ENCODE results near the gene IRF2BP1.

IRF2BP1 gene

DNA sequence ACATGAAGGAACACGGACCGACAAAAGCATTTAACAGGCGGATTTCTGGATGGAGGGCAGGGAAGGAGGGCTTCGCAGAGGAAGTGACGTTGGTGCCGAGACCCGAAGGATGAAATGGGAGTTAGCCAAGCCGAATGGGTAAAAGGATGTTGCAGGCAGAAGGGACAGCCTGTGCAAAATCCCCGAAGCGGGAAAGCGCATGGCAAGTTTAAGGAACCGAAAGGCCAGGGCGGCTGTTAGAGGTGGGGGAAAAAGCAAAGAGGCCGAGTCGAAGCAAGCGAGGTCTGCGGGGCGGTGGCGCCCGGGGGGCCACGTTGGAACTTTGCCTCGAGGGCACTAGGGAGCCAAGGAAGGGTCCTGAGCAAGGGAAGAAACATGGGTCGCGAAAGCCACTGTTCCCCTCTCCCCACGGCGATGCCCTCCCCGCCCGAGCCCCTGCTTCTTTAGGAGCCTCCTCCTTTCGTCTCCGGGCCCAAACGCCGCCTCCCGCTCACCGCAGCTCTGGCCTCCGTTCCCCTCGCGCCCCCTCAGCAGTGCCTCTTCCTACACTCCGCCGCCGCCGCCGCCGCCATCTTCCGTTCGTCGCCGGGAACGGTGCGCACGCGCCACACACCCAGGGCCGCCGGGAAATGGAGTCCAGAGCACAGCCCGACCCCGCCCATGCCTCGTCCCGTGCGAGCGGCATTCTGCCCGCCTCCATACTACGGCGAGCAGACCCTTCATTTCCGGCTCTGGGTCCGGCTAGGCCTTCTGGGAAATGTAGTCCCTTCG is 23.2 kb downstream of the IRF2BP1 start, which contains the start of gene SYMPK (continued):
- TF ChIP-seq, protein P1, sequence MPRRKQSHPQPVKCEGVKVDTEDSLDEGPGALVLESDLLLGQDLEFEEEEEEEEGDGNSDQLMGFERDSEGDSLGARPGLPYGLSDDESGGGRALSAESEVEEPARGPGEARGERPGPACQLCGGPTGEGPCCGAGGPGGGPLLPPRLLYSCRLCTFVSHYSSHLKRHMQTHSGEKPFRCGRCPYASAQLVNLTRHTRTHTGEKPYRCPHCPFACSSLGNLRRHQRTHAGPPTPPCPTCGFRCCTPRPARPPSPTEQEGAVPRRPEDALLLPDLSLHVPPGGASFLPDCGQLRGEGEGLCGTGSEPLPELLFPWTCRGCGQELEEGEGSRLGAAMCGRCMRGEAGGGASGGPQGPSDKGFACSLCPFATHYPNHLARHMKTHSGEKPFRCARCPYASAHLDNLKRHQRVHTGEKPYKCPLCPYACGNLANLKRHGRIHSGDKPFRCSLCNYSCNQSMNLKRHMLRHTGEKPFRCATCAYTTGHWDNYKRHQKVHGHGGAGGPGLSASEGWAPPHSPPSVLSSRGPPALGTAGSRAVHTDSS (tag by site-specific recombination; IDR thresholded peaks at IDR 0.05), result no peak
- TF ChIP-seq ZFP69B (tag by site-specific recombination; IDR thresholded peaks at IDR 0.05), result 0 out of 2 replicates have a peak, but pooled peaks have one; percentile 72
- TF ChIP-seq ZNF561 (tag by site-specific recombination; IDR thresholded peaks at IDR 0.05; ENCODE audit: borderline replicate concordance), result peak; percentile 46; the same call in 1 of the 2 replicates

DNA sequence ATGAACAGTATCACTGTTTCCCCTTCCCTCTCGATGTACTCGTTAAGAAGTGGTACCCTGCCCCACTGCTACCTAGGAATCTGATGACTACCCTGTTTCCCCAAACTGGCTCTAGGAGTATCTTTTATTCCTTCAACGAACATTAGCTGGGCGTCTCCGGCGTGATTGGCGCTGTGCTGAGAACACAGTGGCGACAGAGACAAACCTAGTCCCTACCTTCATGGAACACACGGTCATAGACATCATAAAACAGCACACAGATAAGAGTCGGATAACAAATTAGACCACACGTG is 23.7 kb downstream of the IRF2BP1 start:
- H3K27ac ChIP-seq (ENCODE audit: extremely low read depth, low read depth, low read length), result peak overlapping the region; percentile 83
- ChIA-PET CTCF (interaction anchor here (1.1 to 6.6 kb wide), 3 partner anchors 20 to 752 kb away, joined by 3 to 91 read pairs (median 4); partner anchors contain the start of gene IRF2BP1), POLR2A (interaction anchor here (1.1 to 3.7 kb wide), 7 partner anchors 19 to 145 kb away, joined by 3 to 39 read pairs (median 19); partner anchors contain the start of genes IRF2BP1, MYPOP and SIX5)
- H3K4me3 ChIP-seq (ENCODE audit: low read depth, low read length), result peak overlapping the region; percentile 71
- H3K36me3 ChIP-seq (ENCODE audit: control insufficient read depth in 2 of 2, insufficient read depth in 1 of 2, low read length in 2 of 2), result peaks cover 20 to 40% of the 10 kb centered on the region in 2 experiments
- TF ChIP-seq MZF1 (tag by site-specific recombination; IDR thresholded peaks at IDR 0.05; ENCODE audit: borderline replicate concordance), result no peak
- TF ChIP-seq ZFP41 (tag by site-specific recombination; IDR thresholded peaks at IDR 0.05; ENCODE audit: borderline replicate concordance), result no peak
- no peak for TF ChIP-seq ZNF366 (tag by site-specific recombination; conservative IDR thresholded peaks at IDR 0.05)
- TF ChIP-seq ZNF600 (tag by site-specific recombination; IDR thresholded peaks at IDR 0.05), result no peak
- TF ChIP-seq KLF8 (tag by site-specific recombination; IDR thresholded peaks at IDR 0.05), result no peak
- no peak for TF ChIP-seq ZNF530 (tag by site-specific recombination; IDR thresholded peaks at IDR 0.05; ENCODE audit: low read depth)
- no peak for TF ChIP-seq ZNF211 (tag by site-specific recombination; IDR thresholded peaks at IDR 0.05; ENCODE audit: low read depth)
- TF ChIP-seq, protein P2, sequence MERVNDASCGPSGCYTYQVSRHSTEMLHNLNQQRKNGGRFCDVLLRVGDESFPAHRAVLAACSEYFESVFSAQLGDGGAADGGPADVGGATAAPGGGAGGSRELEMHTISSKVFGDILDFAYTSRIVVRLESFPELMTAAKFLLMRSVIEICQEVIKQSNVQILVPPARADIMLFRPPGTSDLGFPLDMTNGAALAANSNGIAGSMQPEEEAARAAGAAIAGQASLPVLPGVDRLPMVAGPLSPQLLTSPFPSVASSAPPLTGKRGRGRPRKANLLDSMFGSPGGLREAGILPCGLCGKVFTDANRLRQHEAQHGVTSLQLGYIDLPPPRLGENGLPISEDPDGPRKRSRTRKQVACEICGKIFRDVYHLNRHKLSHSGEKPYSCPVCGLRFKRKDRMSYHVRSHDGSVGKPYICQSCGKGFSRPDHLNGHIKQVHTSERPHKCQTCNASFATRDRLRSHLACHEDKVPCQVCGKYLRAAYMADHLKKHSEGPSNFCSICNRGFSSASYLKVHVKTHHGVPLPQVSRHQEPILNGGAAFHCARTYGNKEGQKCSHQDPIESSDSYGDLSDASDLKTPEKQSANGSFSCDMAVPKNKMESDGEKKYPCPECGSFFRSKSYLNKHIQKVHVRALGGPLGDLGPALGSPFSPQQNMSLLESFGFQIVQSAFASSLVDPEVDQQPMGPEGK (tag by site-specific recombination; IDR thresholded peaks at IDR 0.05), result no peak
- TF ChIP-seq ZNF791 (tag by site-specific recombination; IDR thresholded peaks at IDR 0.05), result no peak
- no peak for TF ChIP-seq GLIS2 (tag by site-specific recombination; IDR thresholded peaks at IDR 0.05)
- no peak for TF ChIP-seq ZNF785 (tag by site-specific recombination; IDR thresholded peaks at IDR 0.05)
- no peak for TF ChIP-seq ZNF777 (tag by site-specific recombination; IDR thresholded peaks at IDR 0.05; ENCODE audit: borderline replicate concordance)
- TF ChIP-seq ZNF843 (tag by site-specific recombination; IDR thresholded peaks at IDR 0.05), result peak; percentile 13; the same call in 1 of the 2 replicates
- no peak for TF ChIP-seq ZNF654 (tag by site-specific recombination; IDR thresholded peaks at IDR 0.05; ENCODE audit: low read depth)
- TF ChIP-seq SP7 (tag by site-specific recombination; IDR thresholded peaks at IDR 0.05), result no peak
- no peak for TF ChIP-seq SALL2 (tag by site-specific recombination; IDR thresholded peaks at IDR 0.05; ENCODE audit: borderline replicate concordance)
- peak; percentile 47 for TF ChIP-seq ZBTB17 (tag by site-specific recombination; IDR thresholded peaks at IDR 0.05)
- no peak for TF ChIP-seq ZNF560 (tag by site-specific recombination; IDR thresholded peaks at IDR 0.05; ENCODE audit: borderline replicate concordance)
- TF ChIP-seq, protein P3, sequence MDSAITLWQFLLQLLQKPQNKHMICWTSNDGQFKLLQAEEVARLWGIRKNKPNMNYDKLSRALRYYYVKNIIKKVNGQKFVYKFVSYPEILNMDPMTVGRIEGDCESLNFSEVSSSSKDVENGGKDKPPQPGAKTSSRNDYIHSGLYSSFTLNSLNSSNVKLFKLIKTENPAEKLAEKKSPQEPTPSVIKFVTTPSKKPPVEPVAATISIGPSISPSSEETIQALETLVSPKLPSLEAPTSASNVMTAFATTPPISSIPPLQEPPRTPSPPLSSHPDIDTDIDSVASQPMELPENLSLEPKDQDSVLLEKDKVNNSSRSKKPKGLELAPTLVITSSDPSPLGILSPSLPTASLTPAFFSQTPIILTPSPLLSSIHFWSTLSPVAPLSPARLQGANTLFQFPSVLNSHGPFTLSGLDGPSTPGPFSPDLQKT (IDR thresholded peaks at IDR 0.05; ENCODE audit: borderline replicate concordance, low read depth, low read length), result no peak
- TF ChIP-seq BCL11A (tag by site-specific recombination; IDR thresholded peaks at IDR 0.05; ENCODE audit: low read depth), result no peak
- TF ChIP-seq ZNF768 (tag by site-specific recombination; IDR thresholded peaks at IDR 0.05), result no peak
- TF ChIP-seq, protein P4, sequence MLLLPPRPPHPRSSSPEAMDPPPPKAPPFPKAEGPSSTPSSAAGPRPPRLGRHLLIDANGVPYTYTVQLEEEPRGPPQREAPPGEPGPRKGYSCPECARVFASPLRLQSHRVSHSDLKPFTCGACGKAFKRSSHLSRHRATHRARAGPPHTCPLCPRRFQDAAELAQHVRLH (tag by site-specific recombination; IDR thresholded peaks at IDR 0.05), result 0 out of 2 replicates have a peak, but pooled peaks have one; percentile 30
- no peak for TF ChIP-seq ZNF214 (tag by site-specific recombination; IDR thresholded peaks at IDR 0.05; ENCODE audit: borderline replicate concordance)
- H3K4me1 ChIP-seq (ENCODE audit: control insufficient read depth, insufficient read depth, low read length), result peaks cover 10% of the 10 kb centered on the region
- no peaks in the 10 kb centered on the region for H3K9me3 ChIP-seq (ENCODE audit: control insufficient read depth, insufficient read depth, low read depth, low read length)

All from HEK293 (cell line).